ENCODE results near the gene CECR2.
A peak's percentile ranks its signal among the peaks of the same experiment; 100 is the strongest.
"Not testable (repeated sequence)": the region's sequence is repeated elsewhere in the genome, so short reads cannot be mapped to it uniquely, and the experiment has no call there.

CECR2 gene

GRCh38 chr22:17521971-17522370, 152.7 kb downstream of the CECR2 start:
- DNase-seq = not testable (repeated sequence)

GRCh38 chr22:17523925-17524324, 154.7 kb downstream of the CECR2 start:
- no peak for DNase-seq

GRCh38 chr22:17536269-17536668, 167.0 kb downstream of the CECR2 start:
- DNase-seq = no peak

- no peak for DNase-seq
Observed at GRCh38 chr22:17537155-17537554, 167.9 kb downstream of the CECR2 start.

GRCh38 chr22:17540481-17540880, 171.2 kb downstream of the CECR2 start:
- no peak for DNase-seq

GRCh38 chr22:17541476-17541875, 172.2 kb downstream of the CECR2 start:
- no peak for DNase-seq

GRCh38 chr22:17542452-17542851, 173.2 kb downstream of the CECR2 start:
- no peak for DNase-seq

GRCh38 chr22:17548010-17548755, 178.9 kb downstream of the CECR2 start:
- DNase-seq = no peak

GRCh38 chr22:17548756-17549035, 179.4 kb downstream of the CECR2 start:
- no peak for DNase-seq

- no peak for DNase-seq
Observed at GRCh38 chr22:17549183-17549582, 179.9 kb downstream of the CECR2 start.

- no peak for DNase-seq
Observed at GRCh38 chr22:17549655-17550054, 180.4 kb downstream of the CECR2 start.

GRCh38 chr22:17552737-17553136, 183.5 kb downstream of the CECR2 start:
- no peak for DNase-seq

- DNase-seq = no peak
Observed at GRCh38 chr22:17554814-17555213, 185.6 kb downstream of the CECR2 start.

GRCh38 chr22:17559188-17559587, 189.9 kb downstream of the CECR2 start:
- DNase-seq = no peak

GRCh38 chr22:17562906-17563870, 193.9 kb downstream of the CECR2 start, which contains the start of gene SLC25A18:
SLC25A18 (plus strand) TSS chr22:17563498; CDS start chr22:17579945, 16,447 bp downstream.
- DNase-seq = peak in 1 of 2 experiments; percentile 35

- no peak for DNase-seq
Observed at GRCh38 chr22:17563936-17564391, 194.7 kb downstream of the CECR2 start.

- not testable (repeated sequence) for DNase-seq
Observed at GRCh38 chr22:17566016-17566687, 196.9 kb downstream of the CECR2 start.

- no peak for DNase-seq
Observed at GRCh38 chr22:17566776-17567175, 197.5 kb downstream of the CECR2 start.

GRCh38 chr22:17569971-17570511, 200.8 kb downstream of the CECR2 start:
- DNase-seq = no peak

- no peak for DNase-seq
Observed at GRCh38 chr22:17570851-17571631, 201.8 kb downstream of the CECR2 start.

- no peak for DNase-seq
Observed at GRCh38 chr22:17575151-17575550, 205.9 kb downstream of the CECR2 start.

GRCh38 chr22:17575681-17576080, 206.4 kb downstream of the CECR2 start:
- no peak for DNase-seq

Data from SHP77 (cell line).